ENCODE data around the gene TEAD1.

- TF ChIP-seq, protein P1, sequence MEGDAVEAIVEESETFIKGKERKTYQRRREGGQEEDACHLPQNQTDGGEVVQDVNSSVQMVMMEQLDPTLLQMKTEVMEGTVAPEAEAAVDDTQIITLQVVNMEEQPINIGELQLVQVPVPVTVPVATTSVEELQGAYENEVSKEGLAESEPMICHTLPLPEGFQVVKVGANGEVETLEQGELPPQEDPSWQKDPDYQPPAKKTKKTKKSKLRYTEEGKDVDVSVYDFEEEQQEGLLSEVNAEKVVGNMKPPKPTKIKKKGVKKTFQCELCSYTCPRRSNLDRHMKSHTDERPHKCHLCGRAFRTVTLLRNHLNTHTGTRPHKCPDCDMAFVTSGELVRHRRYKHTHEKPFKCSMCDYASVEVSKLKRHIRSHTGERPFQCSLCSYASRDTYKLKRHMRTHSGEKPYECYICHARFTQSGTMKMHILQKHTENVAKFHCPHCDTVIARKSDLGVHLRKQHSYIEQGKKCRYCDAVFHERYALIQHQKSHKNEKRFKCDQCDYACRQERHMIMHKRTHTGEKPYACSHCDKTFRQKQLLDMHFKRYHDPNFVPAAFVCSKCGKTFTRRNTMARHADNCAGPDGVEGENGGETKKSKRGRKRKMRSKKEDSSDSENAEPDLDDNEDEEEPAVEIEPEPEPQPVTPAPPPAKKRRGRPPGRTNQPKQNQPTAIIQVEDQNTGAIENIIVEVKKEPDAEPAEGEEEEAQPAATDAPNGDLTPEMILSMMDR (IDR thresholded peaks at IDR 0.05) = no peak
- no peak for TF ChIP-seq POLR2A (IDR thresholded peaks at IDR 0.05)
Measured at GRCh38 chr11:12845163-12845562, 170.9 kb downstream of the TEAD1 start.
